ENCODE measurements around the gene RPS15. TPM values are rescaled to one million over a fixed set of nuclear protein-coding genes. Genes with fewer than 3 reads are reported as not detected.

RPS15 gene
- total RNA-seq, 2 donors from 2014 or later: 2,008 to 2,166 TPM

DNA sequence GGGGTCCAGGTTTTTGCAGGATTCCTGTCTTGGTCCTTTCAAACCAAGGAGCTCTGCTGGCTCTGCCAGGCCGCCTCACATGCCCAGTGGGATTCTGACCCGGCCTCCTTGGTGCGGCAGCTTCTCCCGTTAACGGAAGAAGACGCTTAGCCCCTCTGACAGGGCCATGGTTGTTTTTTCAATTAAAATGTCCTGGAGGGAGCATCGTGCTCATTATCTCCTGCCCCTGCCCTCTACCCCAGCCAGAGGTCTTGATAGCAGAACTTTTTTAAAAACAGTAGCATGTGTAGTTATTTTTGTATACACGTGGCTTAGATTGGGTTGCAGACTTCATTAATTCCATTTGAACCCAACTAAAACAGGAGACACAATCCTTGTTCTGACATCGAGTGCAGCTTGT lies 11.5 kb upstream of the RPS15 start:
- Histone ChIP-seq H3K4me1 (no peaks in the 10 kb centered on the region), H3K27ac (no peak overlapping the region), H3K4me3 (no peak overlapping the region), H3K36me3 (replicated peaks in 1 of 2; ENCODE audit: insufficient read depth in 1 of 2, low read depth in 2 of 2) (peaks cover 13 to 26% of the 10 kb centered on the region in 2 donors), H3K9me3 (no peaks in the 10 kb centered on the region), H3K27me3 (no peaks in the 10 kb centered on the region)
- DNase-seq: no peak
- ATAC-seq: no peak
- TF ChIP-seq POLR2A (IDR thresholded peaks at IDR 0.05): no peak
- TF ChIP-seq, protein P1, sequence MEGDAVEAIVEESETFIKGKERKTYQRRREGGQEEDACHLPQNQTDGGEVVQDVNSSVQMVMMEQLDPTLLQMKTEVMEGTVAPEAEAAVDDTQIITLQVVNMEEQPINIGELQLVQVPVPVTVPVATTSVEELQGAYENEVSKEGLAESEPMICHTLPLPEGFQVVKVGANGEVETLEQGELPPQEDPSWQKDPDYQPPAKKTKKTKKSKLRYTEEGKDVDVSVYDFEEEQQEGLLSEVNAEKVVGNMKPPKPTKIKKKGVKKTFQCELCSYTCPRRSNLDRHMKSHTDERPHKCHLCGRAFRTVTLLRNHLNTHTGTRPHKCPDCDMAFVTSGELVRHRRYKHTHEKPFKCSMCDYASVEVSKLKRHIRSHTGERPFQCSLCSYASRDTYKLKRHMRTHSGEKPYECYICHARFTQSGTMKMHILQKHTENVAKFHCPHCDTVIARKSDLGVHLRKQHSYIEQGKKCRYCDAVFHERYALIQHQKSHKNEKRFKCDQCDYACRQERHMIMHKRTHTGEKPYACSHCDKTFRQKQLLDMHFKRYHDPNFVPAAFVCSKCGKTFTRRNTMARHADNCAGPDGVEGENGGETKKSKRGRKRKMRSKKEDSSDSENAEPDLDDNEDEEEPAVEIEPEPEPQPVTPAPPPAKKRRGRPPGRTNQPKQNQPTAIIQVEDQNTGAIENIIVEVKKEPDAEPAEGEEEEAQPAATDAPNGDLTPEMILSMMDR (IDR thresholded peaks at IDR 0.05): no peak
- WGBS, 2 donors: 86 to 90% methylated on average over 9 of the region's 9 CpGs
- intact Hi-C loops (cut with DNase I): no loop called here

DNA sequence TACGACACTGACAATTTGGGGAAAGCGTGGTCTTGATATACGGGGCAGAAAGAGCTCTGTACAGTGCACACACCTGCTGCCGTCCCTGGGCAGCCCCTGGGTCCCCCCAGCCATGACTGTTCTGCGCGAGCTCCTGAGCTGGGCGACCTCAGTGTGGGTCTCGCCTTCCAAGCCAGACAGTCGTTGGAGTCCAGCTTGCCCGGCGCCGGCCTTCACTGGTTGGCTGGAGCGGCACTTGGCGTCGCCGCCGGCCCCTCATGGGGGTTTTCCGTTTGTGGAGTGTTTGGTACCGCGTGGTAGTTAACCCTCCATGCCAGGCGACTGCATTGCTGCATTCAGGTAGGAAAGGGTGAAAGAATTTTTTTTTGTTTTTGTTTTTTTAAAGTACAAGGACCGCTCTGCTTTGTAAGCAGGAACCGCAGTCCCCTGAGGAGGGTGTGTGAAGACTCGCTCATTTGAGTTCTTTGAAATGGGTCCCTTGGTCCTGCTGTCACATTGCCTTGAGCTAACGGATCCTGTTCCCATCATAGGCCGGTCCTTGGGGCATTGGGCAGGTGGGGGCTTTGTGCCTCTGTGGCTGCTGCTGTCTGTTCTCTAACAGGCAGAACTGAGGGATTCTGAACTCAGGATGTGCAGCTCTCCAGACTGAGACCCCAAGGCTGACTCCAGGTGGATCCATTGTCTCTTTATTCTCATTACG lies 10.8 kb upstream of the RPS15 start:
- DNase-seq: no peak
- Histone ChIP-seq H3K27me3 (no peaks in the 10 kb centered on the region), H3K9me3 (no peaks in the 10 kb centered on the region), H3K27ac (no peak overlapping the region), H3K4me3 (no peak overlapping the region), H3K4me1 (no peaks in the 10 kb centered on the region), H3K36me3 (replicated peaks in 1 of 2; ENCODE audit: insufficient read depth in 1 of 2, low read depth in 2 of 2) (peaks cover 10 to 23% of the 10 kb centered on the region in 2 donors)
- intact Hi-C loops (cut with DNase I): no loop called here
- WGBS, 2 donors: 87 to 88% methylated on average over 20 of the region's 27 CpGs
- TF ChIP-seq, protein P1 (IDR thresholded peaks at IDR 0.05): no peak
- TF ChIP-seq POLR2A (IDR thresholded peaks at IDR 0.05): no peak
- no peak for ATAC-seq

DNA sequence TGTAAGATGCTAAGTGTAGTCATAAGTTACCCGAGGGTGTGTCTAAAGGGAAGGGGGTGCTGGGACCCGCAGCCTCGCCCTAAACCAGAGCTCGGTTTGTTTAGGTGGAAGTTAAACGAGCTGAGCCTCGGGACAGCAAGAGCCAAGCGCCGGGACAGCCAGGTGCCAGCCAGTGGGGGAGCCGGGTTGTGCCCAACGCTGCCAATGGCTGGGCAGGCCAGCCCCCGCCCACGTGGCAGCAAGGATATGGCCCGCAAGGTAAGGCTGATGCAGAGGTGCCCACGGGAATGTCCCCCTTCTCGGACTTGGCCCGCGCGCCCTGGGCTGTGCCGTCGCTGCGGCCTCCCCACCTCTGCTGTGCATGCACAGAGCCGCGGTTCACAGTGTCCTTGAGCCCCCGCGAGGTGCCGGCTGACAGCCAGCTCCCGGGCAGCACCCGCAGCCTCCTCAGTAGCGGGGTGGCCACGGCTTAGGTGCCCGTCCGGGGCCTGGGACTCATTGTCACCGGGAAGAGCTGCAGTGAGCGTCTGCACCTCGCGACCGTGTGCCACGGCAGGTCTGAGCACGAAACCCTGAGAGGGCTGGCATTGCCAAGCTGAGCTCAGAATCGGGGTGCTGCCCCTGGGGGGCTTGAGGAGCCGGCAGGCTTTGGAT lies 9.3 kb upstream of the RPS15 start:
- intact Hi-C loops (cut with DNase I): no loop called here
- no peak overlapping the region for H3K27ac ChIP-seq
- no peak overlapping the region for H3K4me3 ChIP-seq
- peaks cover 10 to 21% of the 10 kb centered on the region in 2 donors for H3K36me3 ChIP-seq (replicated peaks in 1 of 2; ENCODE audit: insufficient read depth in 1 of 2, low read depth in 2 of 2)
- DNase-seq (no peak), ATAC-seq (no peak)
- WGBS, 2 donors: 77 to 88% methylated on average over 20 to 37 of the region's 41 CpGs
- no peaks in the 10 kb centered on the region for H3K27me3 ChIP-seq
- TF ChIP-seq POLR2A (IDR thresholded peaks at IDR 0.05): no peak
- TF ChIP-seq, protein P1 (IDR thresholded peaks at IDR 0.05): no peak
- no peaks in the 10 kb centered on the region for H3K9me3 ChIP-seq
- H3K4me1 ChIP-seq: no peaks in the 10 kb centered on the region

DNA sequence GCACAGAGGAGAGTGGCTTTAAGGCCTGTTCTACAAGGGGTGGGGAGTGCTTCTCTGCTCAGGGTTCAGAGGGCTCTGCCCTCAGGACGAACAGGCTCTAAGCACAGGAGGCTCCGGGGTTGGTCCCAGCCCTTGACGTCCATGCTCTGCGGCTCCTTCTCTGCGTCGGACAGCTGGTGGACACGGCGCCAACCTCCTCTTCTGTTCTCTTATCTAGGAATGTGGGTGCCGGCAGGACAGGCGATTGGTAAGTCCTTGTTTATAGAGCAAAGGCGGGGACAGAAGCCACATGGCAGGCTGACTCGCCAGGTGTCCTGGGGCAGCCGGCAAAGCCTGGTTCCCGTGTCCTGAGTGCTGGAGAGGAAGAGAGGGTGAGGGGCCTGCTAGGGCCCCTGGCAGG lies 8.4 kb upstream of the RPS15 start:
- Histone ChIP-seq H3K4me1 (no peaks in the 10 kb centered on the region), H3K27me3 (no peaks in the 10 kb centered on the region), H3K9me3 (no peaks in the 10 kb centered on the region), H3K36me3 (replicated peaks in 1 of 2; ENCODE audit: insufficient read depth in 1 of 2, low read depth in 2 of 2) (peaks cover 17 to 23% of the 10 kb centered on the region in 2 donors), H3K27ac (no peak overlapping the region), H3K4me3 (no peak overlapping the region)
- ATAC-seq (peak; percentile 8), DNase-seq (no peak)
- intact Hi-C loops (cut with DNase I): no loop called here
- WGBS, 2 donors: 58 to 67% methylated on average over 3 to 14 of the region's 14 CpGs
- TF ChIP-seq, protein P1 (IDR thresholded peaks at IDR 0.05): no peak
- TF ChIP-seq POLR2A (IDR thresholded peaks at IDR 0.05): no peak

Measured in body of pancreas (tissue), 4 donors.